Brain microvascular endothelial cell (primary cell): ENCODE measurements around the gene PIK3C3.
"Not testable (repeated sequence)": the region's sequence is repeated elsewhere in the genome, so short reads cannot be mapped to it uniquely, and the experiment has no call there.

ENCODE experiments used
- DNase-seq: peaks from one replicate; pipeline ENCODE4 v3.0.0-alpha.2; 2020
- H3K27ac ChIP-seq: fragments of 250-450 bp; sonication (Bioruptor Pico); 2 replicates; pipeline ENCODE4 v1.5.1; 2020; ENCODE audit warnings: mild to moderate bottlenecking, moderate library complexity
- H3K27me3 ChIP-seq: fragments of 250-450 bp; sonication (Bioruptor Pico); replicated peaks from 2 replicates; pipeline ENCODE4 v1.5.1; 2020; ENCODE audit warnings: mild to moderate bottlenecking
- H3K36me3 ChIP-seq: fragments of 250-450 bp; sonication (Bioruptor Pico); replicated peaks from 2 replicates; pipeline ENCODE4 v1.5.1; 2020; ENCODE audit warnings: mild to moderate bottlenecking
- H3K4me3 ChIP-seq: 2 replicates; pipeline ENCODE4 v1.5.1; 2011; ENCODE audit warnings: low read depth, mild to moderate bottlenecking, control low read depth, low read length, moderate library complexity
- CTCF ChIP-seq: IDR thresholded peaks from 2 replicates; pipeline ENCODE4 v1.5.1; 2011; ENCODE audit warnings: low read depth, mild to moderate bottlenecking, moderate library complexity, low read length, control low read depth, inconsistent platforms; ENCODE audit errors: missing control alignments
- in situ Hi-C: cut with HindIII; loops from 2 replicates; pipeline ENCODE4 v1.10.0; 2017; ENCODE audit warnings: low sequenced_read_pairs, low pct_ligation_motif_present

Gene PIK3C3

DNA sequence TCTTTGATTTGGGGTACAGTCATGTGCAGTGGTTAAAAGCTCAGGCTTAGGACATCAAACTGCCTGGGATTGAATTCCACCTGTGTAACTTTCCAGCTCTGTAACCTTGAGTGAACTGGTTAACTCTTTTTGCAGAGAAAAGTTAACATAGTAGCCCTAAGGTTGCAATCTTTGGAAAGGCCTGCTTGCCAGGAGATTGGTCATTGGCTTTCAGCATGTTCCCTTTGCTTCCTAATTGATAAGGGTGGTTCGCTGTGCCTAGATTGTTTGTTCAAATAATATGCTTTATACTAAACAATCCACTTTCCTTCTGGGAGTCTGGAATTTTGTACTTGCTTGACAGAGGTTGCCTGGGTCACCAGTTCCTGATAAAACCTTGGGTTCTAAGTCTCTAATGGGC, 86.8 kb downstream of the PIK3C3 start:
- no peak overlapping the region for H3K4me3 ChIP-seq
- no peaks in the 10 kb centered on the region for H3K27me3 ChIP-seq
- no peak for DNase-seq
- no peak overlapping the region for H3K27ac ChIP-seq
- in situ Hi-C loops: no loop called here
- H3K36me3 ChIP-seq: peaks cover 9% of the 10 kb centered on the region
- TF ChIP-seq CTCF: no peak

DNA sequence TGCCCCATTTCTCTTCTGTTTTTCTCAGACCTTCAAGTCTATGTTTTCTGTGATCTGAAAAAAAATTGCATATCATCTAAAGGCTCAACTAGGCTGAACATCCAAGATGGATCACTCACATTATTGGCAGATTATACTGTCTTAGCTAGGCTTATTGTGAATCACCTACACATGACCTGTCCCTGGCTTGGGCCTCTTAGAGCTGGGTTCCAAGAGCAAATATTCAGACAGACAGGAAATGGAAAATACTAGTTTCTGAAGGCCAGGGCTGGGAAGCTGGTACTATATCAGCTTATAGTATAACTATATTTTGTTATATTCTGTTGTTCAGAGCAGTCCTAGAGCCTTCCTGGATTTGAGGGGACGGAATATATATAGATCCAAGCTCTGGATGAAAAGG, 90.3 kb downstream of the PIK3C3 start:
- H3K36me3 ChIP-seq: peaks cover 6% of the 10 kb centered on the region
- TF ChIP-seq CTCF: no peak
- in situ Hi-C loops: no loop called here
- no peaks in the 10 kb centered on the region for H3K27me3 ChIP-seq
- H3K4me3 ChIP-seq: no peak overlapping the region
- peak; percentile 13 for DNase-seq
- no peak overlapping the region for H3K27ac ChIP-seq

- in situ Hi-C loops: no loop called here
- H3K27me3 ChIP-seq: no peaks in the 10 kb centered on the region
- H3K27ac ChIP-seq: peak overlapping the region; percentile 64
- peaks cover 3% of the 10 kb centered on the region for H3K36me3 ChIP-seq
- no peak overlapping the region for H3K4me3 ChIP-seq
- TF ChIP-seq CTCF: no peak
- peak; percentile 13 for DNase-seq
These were observed 92.7 kb downstream of the PIK3C3 start for GRCh38 chr18:42047721-42048120.

DNA sequence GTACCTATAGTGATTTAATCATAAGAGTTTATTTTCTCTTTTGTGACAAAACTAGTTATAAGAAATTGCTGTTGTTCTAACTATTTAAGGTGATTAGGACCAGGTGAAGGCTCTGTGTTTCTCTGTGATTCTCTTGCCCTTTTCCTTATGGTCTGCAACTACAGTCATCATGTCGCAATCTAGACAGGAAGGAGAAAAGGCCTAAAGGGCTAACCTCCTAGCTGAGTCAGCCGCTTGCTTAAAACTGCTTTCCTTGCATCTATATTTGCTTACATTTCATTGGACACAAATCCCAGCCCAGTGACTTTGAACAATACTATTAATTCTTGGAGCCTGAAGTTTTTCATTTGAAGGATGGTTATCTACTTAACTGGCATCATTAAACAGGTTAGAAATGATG, 93.1 kb downstream of the PIK3C3 start:
- Histone ChIP-seq H3K27ac (peak overlapping the region; percentile 64), H3K36me3 (peaks cover 3% of the 10 kb centered on the region), H3K27me3 (no peaks in the 10 kb centered on the region), H3K4me3 (no peak overlapping the region)
- peak; percentile 86 for DNase-seq
- TF ChIP-seq CTCF: no peak
- in situ Hi-C loops: no loop called here

GRCh38 chr18:42049536-42049935, 94.5 kb downstream of the PIK3C3 start:
- in situ Hi-C loops: not testable (repeated sequence)

DNA sequence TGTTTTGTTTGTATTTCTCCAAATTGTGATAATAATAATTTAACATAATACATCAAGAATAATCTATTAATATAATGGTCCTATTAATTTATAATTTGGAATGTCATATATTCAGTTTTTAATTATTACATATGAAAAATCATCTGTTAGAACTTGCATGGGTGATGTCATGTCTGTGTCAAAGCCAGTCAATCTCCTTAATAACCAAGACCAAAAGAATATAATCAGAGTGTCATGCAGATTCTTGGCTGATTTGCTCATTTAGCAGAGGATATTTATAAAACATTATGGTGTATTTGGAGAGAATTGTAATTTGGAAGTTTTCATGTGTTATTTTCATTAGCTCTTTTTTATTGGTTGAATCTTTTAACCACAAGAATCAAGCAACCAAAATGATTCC, 96.4 kb downstream of the PIK3C3 start:
- in situ Hi-C loops: no loop called here
- H3K27ac ChIP-seq: no peak overlapping the region
- no peak for TF ChIP-seq CTCF
- H3K4me3 ChIP-seq: no peak overlapping the region
- no peak for DNase-seq
- peaks cover 3% of the 10 kb centered on the region for H3K36me3 ChIP-seq
- H3K27me3 ChIP-seq: no peaks in the 10 kb centered on the region

More at GRCh38 chr18:42049536-42049935, 94.5 kb downstream of the PIK3C3 start:
- not testable (repeated sequence) for H3K36me3 ChIP-seq, H3K27me3 ChIP-seq, H3K4me3 ChIP-seq, H3K27ac ChIP-seq, DNase-seq
